H1 (cell line): ENCODE data around the gene SIX4. TPM values are rescaled to one million over a fixed set of nuclear protein-coding genes. Genes with fewer than 3 reads are reported as not detected.

Source experiments
- ASH2L ChIP-seq: fragments of 200-600, 300-600 bp; sonication (generic); IDR thresholded peaks from one replicate; pipeline ENCODE4 v1.7.1; 2017; ENCODE audit warnings: low read length
- ATF3 ChIP-seq: IDR thresholded peaks from 2 replicates; pipeline ENCODE4 v1.6.1; 2011; ENCODE audit warnings: low read depth, mild to moderate bottlenecking, low read length; ENCODE audit not compliant: insufficient read depth
- CBX5 ChIP-seq: fragments of 300-800, 300-1000 bp; sonication (generic); IDR thresholded peaks from 2 replicates; pipeline ENCODE4 v1.7.1; 2016; ENCODE audit warnings: antibody characterized with exemption, low read length, low read depth
- CBX8 ChIP-seq: fragments of 300-800, 300-1000 bp; sonication (generic); IDR thresholded peaks from 2 replicates; pipeline ENCODE4 v1.7.1; 2016; ENCODE audit warnings: low read depth, low read length, borderline replicate concordance
- CEBPB ChIP-seq: IDR thresholded peaks from 2 replicates; pipeline ENCODE4 v1.6.1; 2012; ENCODE audit warnings: low read depth, low read length
- CTCF ChIP-seq, 3 experiments: IDR thresholded peaks; 1 replicate in 2 of 3; 2 replicates in 1 of 3; pipeline versions ENCODE4 v1.5.1 to v1.6.1; 2011; ENCODE audit warnings: low read length in 3 of 3, mild to moderate bottlenecking in 3 of 3, inconsistent platforms in 2 of 3, low read depth in 1 of 3, moderate library complexity in 1 of 3; ENCODE audit not compliant: insufficient read depth in 1 of 3; ENCODE audit errors: control extremely low read depth in 1 of 3
- E2F6 ChIP-seq: IDR thresholded peaks from 2 replicates; pipeline ENCODE4 v1.6.1; 2012; ENCODE audit warnings: inconsistent platforms
- EP300 ChIP-seq, 2 experiments: IDR thresholded peaks; 1 replicate in 1 of 2; 2 replicates in 1 of 2; pipeline ENCODE4 v1.6.1; 2011 to 2012; ENCODE audit warnings: low read depth in 2 of 2, low read length in 2 of 2, mild to moderate bottlenecking in 2 of 2, borderline replicate concordance in 1 of 2, inconsistent platforms in 1 of 2, moderate library complexity in 1 of 2
- EZH2 ChIP-seq: fragments of 200-600 bp; sonication (generic); IDR thresholded peaks from 2 replicates; pipeline ENCODE4 v1.7.1; 2012; ENCODE audit warnings: low read depth, mild to moderate bottlenecking, moderate library complexity, low read length, inconsistent platforms; ENCODE audit not compliant: severe bottlenecking
- FOSL1 ChIP-seq: IDR thresholded peaks from 2 replicates; pipeline ENCODE4 v1.6.1; 2011; ENCODE audit warnings: mild to moderate bottlenecking, low read depth, low read length, moderate library complexity; ENCODE audit not compliant: insufficient read depth
- HDAC6 ChIP-seq: IDR thresholded peaks from one replicate; pipeline ENCODE4 v1.7.1; 2012; ENCODE audit warnings: low read depth, mild to moderate bottlenecking, inconsistent platforms, low read length, moderate library complexity
- JUND ChIP-seq: IDR thresholded peaks from 2 replicates; pipeline ENCODE4 v1.6.1; 2011; ENCODE audit warnings: mild to moderate bottlenecking, improper control_type of control experiment, low read length
- KDM5A ChIP-seq: fragments of 200-600 bp; IDR thresholded peaks from 2 replicates; pipeline ENCODE4 v1.7.1; 2012; ENCODE audit warnings: mild to moderate bottlenecking, low read length, inconsistent platforms, mixed read lengths
- MAFK ChIP-seq: IDR thresholded peaks from 2 replicates; pipeline ENCODE4 v1.6.1; 2012; ENCODE audit warnings: low read depth, mild to moderate bottlenecking, improper control_type of control experiment, low read length
- NRF1 ChIP-seq: IDR thresholded peaks from 2 replicates; pipeline ENCODE4 v1.6.1; 2011; ENCODE audit warnings: mild to moderate bottlenecking, low read depth, low read length, improper control_type of control experiment
- POLR2AphosphoS5 ChIP-seq: IDR thresholded peaks from 2 replicates; pipeline ENCODE4 v1.6.1; 2011; ENCODE audit warnings: low read depth, low read length
- POU5F1 ChIP-seq: IDR thresholded peaks from 2 replicates; pipeline ENCODE4 v1.6.1; 2011; ENCODE audit warnings: low read depth, mild to moderate bottlenecking, low read length, moderate library complexity
- RXRA ChIP-seq: IDR thresholded peaks from 2 replicates; pipeline ENCODE4 v1.6.1; 2011; ENCODE audit warnings: low read depth, mild to moderate bottlenecking, low read length, moderate library complexity; ENCODE audit not compliant: insufficient read depth
- SP4 ChIP-seq: IDR thresholded peaks from 2 replicates; pipeline ENCODE4 v1.6.1; 2012; ENCODE audit warnings: low read length, inconsistent platforms
- SRF ChIP-seq: IDR thresholded peaks from 2 replicates; pipeline ENCODE4 v1.6.1; 2011; ENCODE audit warnings: mild to moderate bottlenecking, low read depth, low read length, moderate library complexity
- TAF1 ChIP-seq: IDR thresholded peaks from 2 replicates; pipeline ENCODE4 v1.6.1; 2011; ENCODE audit warnings: mild to moderate bottlenecking, low read depth, low read length
- ZNF274 ChIP-seq: IDR thresholded peaks from 2 replicates; pipeline ENCODE4 v1.7.0; 2012; ENCODE audit warnings: low read length, borderline replicate concordance; ENCODE audit errors: extremely low read depth
- polyA plus RNA-seq, 7 experiments: library from polyadenylated mRNA; depleted of rRNA in 3 of 7; stranded (reverse) in 5 of 7; unstranded in 2 of 7; fragments of >200 nt in 5 of 7; fragments of 200-250 nt in 2 of 7; gene quantifications; 1 replicate in 5 of 7; 2 replicates in 1 of 7; 4 replicates in 1 of 7; pipeline versions ENCODE4 v1.2.1 to v1.2.3, GENCODE V29; 2011 to 2013; ENCODE audit warnings: missing spikeins in 2 of 7, mixed read lengths in 2 of 7
- total RNA-seq: library from RNA; stranded (reverse); fragmentation: NEBNext Ultra II Directional; extraction: Animal tissue kit (Norgen Biotek cat#: 25700); gene quantifications from 2 replicates; pipeline ENCODE4 v1.2.1, GENCODE V29; 2021

SIX4 gene
- total and polyA plus RNA-seq, 2 of the 8 experiments (the other 6 are each of a cell fraction or from before 2014, with no cell fraction given) = 9.0 to 38.9 TPM

- TF ChIP-seq CBX8 (no peak), ASH2L (peak; percentile 97), TAF1 (peak; percentile 84), ATF3 (no peak), EP300 (IDR thresholded peaks at IDR 0.05; ENCODE audit: borderline replicate concordance in 1 of 2, low read depth in 2 of 2, low read length in 2 of 2) (no peak), FOSL1 (no peak), SP4 (no peak), E2F6 (peak; percentile 71), EZH2 (no peak), HDAC6 (no peak), SRF (no peak), RXRA (no peak), JUND (no peak), CEBPB (no peak), KDM5A (no peak), CBX5 (no peak), NRF1 (no peak), ZNF274 (no peak), MAFK (no peak), CTCF (IDR thresholded peaks at IDR 0.05; ENCODE audit: control extremely low read depth in 1 of 3, insufficient read depth in 1 of 3, low read depth in 1 of 3, low read length in 3 of 3) (no peak), POU5F1 (no peak), POLR2AphosphoS5 (peak; percentile 88)
Measured at GRCh38 chr14:60723907-60724618, at the start of gene SIX4 (continued).
